ENCODE data around the gene GOLGA1. TPM values are rescaled to one million over a fixed set of nuclear protein-coding genes. Genes with fewer than 3 reads are reported as not detected.
"Not testable (repeated sequence)": the region's sequence is repeated elsewhere in the genome, so short reads cannot be mapped to it uniquely, and the experiment has no call there.

The GOLGA1 gene, protein sequence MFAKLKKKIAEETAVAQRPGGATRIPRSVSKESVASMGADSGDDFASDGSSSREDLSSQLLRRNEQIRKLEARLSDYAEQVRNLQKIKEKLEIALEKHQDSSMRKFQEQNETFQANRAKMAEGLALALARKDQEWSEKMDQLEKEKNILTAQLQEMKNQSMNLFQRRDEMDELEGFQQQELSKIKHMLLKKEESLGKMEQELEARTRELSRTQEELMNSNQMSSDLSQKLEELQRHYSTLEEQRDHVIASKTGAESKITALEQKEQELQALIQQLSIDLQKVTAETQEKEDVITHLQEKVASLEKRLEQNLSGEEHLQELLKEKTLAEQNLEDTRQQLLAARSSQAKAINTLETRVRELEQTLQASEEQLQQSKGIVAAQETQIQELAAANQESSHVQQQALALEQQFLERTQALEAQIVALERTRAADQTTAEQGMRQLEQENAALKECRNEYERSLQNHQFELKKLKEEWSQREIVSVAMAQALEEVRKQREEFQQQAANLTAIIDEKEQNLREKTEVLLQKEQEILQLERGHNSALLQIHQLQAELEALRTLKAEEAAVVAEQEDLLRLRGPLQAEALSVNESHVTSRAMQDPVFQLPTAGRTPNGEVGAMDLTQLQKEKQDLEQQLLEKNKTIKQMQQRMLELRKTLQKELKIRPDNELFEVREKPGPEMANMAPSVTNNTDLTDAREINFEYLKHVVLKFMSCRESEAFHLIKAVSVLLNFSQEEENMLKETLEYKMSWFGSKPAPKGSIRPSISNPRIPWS
- 9.4 and 10.4 TPM in 2 replicates for total RNA-seq (2012; rRNA removed)

DNA sequence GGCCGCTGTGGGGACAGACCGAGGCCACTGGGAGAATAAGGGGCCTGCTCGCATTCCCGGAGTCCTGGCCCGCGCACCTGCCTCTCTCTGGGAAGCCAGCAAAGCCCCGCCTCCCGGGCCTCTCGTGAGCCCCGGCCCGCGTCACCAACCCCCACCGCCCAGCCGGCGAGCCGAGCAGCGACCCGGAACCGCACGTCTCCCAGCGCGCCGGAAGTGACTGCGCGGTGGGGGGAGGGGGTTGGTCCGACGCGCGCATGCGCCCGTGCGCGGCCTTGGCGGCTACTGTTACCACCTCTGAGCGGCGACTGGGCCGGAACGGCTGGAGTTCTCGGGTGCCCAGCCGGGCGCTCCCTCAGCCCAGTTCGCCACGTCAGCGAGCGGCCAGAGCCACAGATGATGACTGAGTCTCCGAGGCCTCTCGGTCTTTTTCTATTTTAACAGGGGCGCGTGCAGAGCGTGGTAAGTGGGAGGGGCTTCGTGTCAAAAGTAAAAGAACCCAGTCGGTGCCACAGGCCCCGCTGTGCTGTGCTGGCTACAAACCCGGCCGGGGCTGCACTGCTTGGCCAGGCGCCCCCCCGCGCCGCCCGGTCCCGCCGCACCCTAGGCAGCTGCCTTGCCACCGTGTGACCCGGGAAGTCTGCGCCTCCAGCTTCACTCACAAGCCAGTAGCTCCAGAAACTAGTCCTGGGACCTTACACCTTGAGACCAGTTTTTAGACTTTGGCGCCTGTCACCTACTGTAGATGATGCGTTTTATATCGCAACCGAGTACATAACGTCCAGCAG, at the start of gene GOLGA1:
Gene GOLGA1 (minus strand): TSS at position 190 of the 785 bp plus-strand sequence. CDS start 2,372 bp downstream, outside the sequence.
- Histone ChIP-seq H3K36me3 (ENCODE audit: insufficient read depth, low read length) (peaks cover 6% of the 10 kb centered on the region), H3K4me3 (ENCODE audit: low read length) (peak within 1 kb of the TSS; percentile 94), H3K9me3 (replicated peaks; ENCODE audit: low read length) (no peaks in the 10 kb centered on the region)

DNA sequence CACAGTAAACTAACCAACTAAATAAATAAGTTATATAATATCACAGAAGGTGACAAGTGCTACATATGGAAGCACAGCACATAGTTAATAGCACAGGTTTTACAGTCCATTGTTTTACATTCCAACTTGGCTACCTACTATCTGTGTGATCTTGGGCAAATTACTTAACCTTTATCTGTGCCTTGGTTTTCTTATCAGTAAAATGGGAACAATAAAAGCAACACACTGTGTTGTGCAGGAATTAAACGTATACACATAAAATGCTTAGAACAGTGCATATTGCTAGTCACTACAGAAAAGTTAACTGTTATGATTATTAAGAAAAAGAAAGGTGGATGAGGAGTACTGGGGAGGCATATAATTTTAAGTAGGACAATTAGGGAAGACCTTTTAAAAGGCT, 42.8 kb upstream of the GOLGA1 start:
- Histone ChIP-seq H3K4me3 (ENCODE audit: low read length) (no peak overlapping the region), H3K9ac (ENCODE audit: low read depth, low read length) (no peak overlapping the region), H3K36me3 (ENCODE audit: insufficient read depth, low read length) (no peaks in the 10 kb centered on the region), H3K4me2 (ENCODE audit: low read length) (no peak overlapping the region), H3K27me3 (ENCODE audit: control insufficient read depth, insufficient read depth, low read length) (no peaks in the 10 kb centered on the region), H3K4me1 (ENCODE audit: control insufficient read depth, insufficient read depth, low read length) (no peaks in the 10 kb centered on the region), H3K9me3 (replicated peaks; ENCODE audit: low read length) (no peaks in the 10 kb centered on the region)

More for the DNA sequence above, at the start of gene GOLGA1:
- Histone ChIP-seq H3K27me3 (ENCODE audit: control insufficient read depth, insufficient read depth, low read length) (no peaks in the 10 kb centered on the region), H3K9ac (ENCODE audit: low read depth, low read length) (peak within 1 kb of the TSS; percentile 96), H3K4me2 (ENCODE audit: low read length) (peak within 1 kb of the TSS; percentile 100), H3K4me1 (ENCODE audit: control insufficient read depth, insufficient read depth, low read length) (peaks cover 17% of the 10 kb centered on the region)

DNA sequence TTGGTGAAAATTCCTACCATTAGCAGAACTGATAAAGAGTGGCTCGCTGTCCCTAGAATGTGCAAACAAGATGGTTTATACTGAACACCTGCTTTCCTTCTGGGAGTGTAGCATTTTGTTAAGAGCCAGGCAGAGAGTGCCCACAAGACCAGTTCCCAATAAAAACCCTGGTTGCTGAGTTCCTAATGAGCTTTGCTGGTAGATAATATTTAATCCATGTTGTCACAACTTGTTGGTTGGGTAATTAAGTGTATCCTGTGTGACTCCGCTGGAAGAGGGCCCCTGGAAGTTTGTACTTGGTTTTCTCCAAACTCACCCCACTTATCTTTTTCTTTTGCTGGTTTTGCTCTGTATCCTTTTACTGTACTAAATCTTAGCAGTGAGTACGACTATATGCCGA, 39.5 kb upstream of the GOLGA1 start:
- H3K4me2 ChIP-seq (ENCODE audit: low read length): no peak overlapping the region
- no peaks in the 10 kb centered on the region for H3K27me3 ChIP-seq (ENCODE audit: control insufficient read depth, insufficient read depth, low read length)
- no peak overlapping the region for H3K9ac ChIP-seq (ENCODE audit: low read depth, low read length)
- no peaks in the 10 kb centered on the region for H3K4me1 ChIP-seq (ENCODE audit: control insufficient read depth, insufficient read depth, low read length)
- no peaks in the 10 kb centered on the region for H3K9me3 ChIP-seq (replicated peaks; ENCODE audit: low read length)
- no peaks in the 10 kb centered on the region for H3K36me3 ChIP-seq (ENCODE audit: insufficient read depth, low read length)
- H3K4me3 ChIP-seq (ENCODE audit: low read length): no peak overlapping the region

DNA sequence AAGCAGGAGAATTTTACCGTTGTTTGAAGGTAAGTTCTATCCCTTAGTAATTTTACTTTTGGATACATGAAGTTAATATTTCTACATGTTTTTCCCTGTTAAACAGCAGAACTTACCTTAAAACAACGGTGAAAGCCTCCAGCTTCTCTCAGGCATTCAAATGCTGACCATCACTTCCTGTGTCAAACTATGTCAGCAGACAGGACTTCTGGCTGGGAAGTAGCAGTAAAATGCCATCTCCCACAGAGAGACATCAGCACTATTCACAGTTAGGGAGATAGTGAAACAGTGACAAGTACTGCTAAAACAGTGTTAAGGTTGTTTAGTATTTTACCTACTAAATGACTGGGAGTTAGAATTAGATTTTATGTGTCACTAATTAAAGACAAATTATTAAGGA, 34.2 kb upstream of the GOLGA1 start:
- Histone ChIP-seq H3K36me3 (ENCODE audit: insufficient read depth, low read length) (no peaks in the 10 kb centered on the region), H3K4me3 (ENCODE audit: low read length) (no peak overlapping the region), H3K4me2 (ENCODE audit: low read length) (no peak overlapping the region), H3K9me3 (replicated peaks; ENCODE audit: low read length) (no peaks in the 10 kb centered on the region), H3K4me1 (ENCODE audit: control insufficient read depth, insufficient read depth, low read length) (no peaks in the 10 kb centered on the region), H3K27me3 (ENCODE audit: control insufficient read depth, insufficient read depth, low read length) (no peaks in the 10 kb centered on the region), H3K9ac (ENCODE audit: low read depth, low read length) (no peak overlapping the region)

DNA sequence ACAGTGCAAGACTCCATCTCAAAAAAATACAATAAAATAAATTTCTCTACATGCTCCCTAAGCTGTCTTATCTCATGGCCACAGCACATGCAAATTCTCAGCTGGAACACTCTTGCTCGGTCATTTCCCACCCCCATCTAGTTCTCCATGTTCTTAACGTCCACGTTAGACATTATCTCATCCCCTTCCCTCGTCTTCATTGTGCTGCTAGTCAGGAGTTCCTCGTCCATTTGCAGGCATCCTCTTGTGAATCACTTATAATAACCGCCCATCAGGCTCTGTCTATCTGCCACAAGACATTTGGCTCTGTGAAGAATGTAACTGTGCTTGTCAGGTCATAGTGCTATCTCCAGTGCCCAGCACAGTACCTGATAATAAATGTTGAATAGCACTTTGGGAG, 32.9 kb upstream of the GOLGA1 start:
- Histone ChIP-seq H3K9ac (ENCODE audit: low read depth, low read length) (no peak overlapping the region), H3K27me3 (ENCODE audit: control insufficient read depth, insufficient read depth, low read length) (no peaks in the 10 kb centered on the region), H3K36me3 (ENCODE audit: insufficient read depth, low read length) (no peaks in the 10 kb centered on the region), H3K4me2 (ENCODE audit: low read length) (no peak overlapping the region), H3K4me1 (ENCODE audit: control insufficient read depth, insufficient read depth, low read length) (no peaks in the 10 kb centered on the region), H3K9me3 (replicated peaks; ENCODE audit: low read length) (no peaks in the 10 kb centered on the region), H3K4me3 (ENCODE audit: low read length) (no peak overlapping the region)

DNA sequence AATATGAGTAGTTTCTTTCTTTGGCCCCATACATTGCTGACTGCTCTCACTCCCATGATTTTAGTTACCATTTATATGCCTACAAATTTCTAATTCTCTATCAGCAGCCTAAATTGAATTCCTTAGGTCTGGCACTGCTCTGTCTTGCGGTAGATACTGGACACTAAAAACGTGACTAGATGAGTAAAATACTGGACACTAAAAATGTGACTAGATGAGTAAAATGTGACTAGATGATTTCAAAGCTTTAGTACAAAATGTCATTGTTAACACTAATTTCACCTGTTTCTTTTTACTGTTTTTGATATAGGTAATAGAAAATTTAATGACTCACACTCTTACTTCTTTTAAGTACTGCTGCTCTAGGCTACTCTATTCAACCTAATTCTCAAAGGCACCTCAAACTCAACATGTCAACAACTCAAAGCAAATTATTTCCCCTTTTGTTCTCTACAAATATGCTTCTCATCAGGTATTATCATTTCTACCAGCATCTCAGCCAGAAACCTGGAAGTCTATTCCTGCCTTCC, 31.4 kb upstream of the GOLGA1 start:
- no peak overlapping the region for H3K9ac ChIP-seq (ENCODE audit: low read depth, low read length)
- H3K4me2 ChIP-seq (ENCODE audit: low read length): no peak overlapping the region
- no peaks in the 10 kb centered on the region for H3K27me3 ChIP-seq (ENCODE audit: control insufficient read depth, insufficient read depth, low read length)
- H3K4me1 ChIP-seq (ENCODE audit: control insufficient read depth, insufficient read depth, low read length): no peaks in the 10 kb centered on the region
- H3K4me3 ChIP-seq (ENCODE audit: low read length): no peak overlapping the region
- H3K9me3 ChIP-seq (replicated peaks; ENCODE audit: low read length): no peaks in the 10 kb centered on the region
- no peaks in the 10 kb centered on the region for H3K36me3 ChIP-seq (ENCODE audit: insufficient read depth, low read length)

DNA sequence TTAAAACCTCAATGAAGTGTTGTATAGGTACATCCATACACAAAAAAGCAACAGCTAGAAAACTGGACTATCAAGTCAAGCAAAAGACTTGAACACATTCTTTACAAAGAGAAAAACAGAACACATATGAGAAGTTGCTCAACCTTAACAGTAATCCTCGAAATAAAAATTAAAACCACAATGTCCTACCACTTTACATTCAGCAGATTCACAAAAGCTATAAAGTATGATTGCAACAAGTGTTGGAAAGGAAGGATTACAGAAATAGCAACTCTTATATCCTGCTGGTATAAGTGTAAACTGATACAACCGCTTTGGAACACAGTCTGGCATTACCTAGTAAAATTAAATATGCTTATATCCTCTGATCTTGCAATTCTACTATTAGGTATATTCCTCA, 28.5 kb upstream of the GOLGA1 start:
- H3K9ac ChIP-seq (ENCODE audit: low read depth, low read length): no peak overlapping the region
- no peaks in the 10 kb centered on the region for H3K9me3 ChIP-seq (replicated peaks; ENCODE audit: low read length)
- H3K27me3 ChIP-seq (ENCODE audit: control insufficient read depth, insufficient read depth, low read length): no peaks in the 10 kb centered on the region
- no peak overlapping the region for H3K4me2 ChIP-seq (ENCODE audit: low read length)
- no peak overlapping the region for H3K4me3 ChIP-seq (ENCODE audit: low read length)
- no peaks in the 10 kb centered on the region for H3K36me3 ChIP-seq (ENCODE audit: insufficient read depth, low read length)
- no peaks in the 10 kb centered on the region for H3K4me1 ChIP-seq (ENCODE audit: control insufficient read depth, insufficient read depth, low read length)

DNA sequence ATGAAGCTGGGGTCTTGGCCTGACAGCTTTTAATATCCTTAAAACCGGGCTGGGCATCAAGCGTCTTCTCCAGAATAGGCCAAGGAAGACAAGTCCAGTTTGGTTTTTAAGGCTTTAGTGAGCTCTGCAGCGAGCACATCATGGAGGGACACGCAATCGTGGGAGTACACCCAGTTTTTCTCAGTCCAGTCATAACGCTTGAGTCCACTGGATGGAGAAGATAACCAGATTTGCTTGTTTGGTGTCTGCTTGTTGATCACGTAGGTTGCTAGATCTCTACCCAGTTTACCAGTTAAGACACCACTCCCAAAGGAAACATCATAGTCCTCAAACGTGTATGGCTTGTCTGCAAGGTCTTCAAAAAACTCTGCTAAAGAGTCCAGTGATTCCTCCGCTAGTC, 27.4 kb upstream of the GOLGA1 start:
- Histone ChIP-seq H3K9me3 (replicated peaks; ENCODE audit: low read length) (no peaks in the 10 kb centered on the region), H3K4me3 (ENCODE audit: low read length) (no peak overlapping the region), H3K27me3 (ENCODE audit: control insufficient read depth, insufficient read depth, low read length) (no peaks in the 10 kb centered on the region), H3K9ac (ENCODE audit: low read depth, low read length) (no peak overlapping the region), H3K36me3 (ENCODE audit: insufficient read depth, low read length) (no peaks in the 10 kb centered on the region), H3K4me2 (ENCODE audit: low read length) (no peak overlapping the region), H3K4me1 (ENCODE audit: control insufficient read depth, insufficient read depth, low read length) (no peaks in the 10 kb centered on the region)

DNA sequence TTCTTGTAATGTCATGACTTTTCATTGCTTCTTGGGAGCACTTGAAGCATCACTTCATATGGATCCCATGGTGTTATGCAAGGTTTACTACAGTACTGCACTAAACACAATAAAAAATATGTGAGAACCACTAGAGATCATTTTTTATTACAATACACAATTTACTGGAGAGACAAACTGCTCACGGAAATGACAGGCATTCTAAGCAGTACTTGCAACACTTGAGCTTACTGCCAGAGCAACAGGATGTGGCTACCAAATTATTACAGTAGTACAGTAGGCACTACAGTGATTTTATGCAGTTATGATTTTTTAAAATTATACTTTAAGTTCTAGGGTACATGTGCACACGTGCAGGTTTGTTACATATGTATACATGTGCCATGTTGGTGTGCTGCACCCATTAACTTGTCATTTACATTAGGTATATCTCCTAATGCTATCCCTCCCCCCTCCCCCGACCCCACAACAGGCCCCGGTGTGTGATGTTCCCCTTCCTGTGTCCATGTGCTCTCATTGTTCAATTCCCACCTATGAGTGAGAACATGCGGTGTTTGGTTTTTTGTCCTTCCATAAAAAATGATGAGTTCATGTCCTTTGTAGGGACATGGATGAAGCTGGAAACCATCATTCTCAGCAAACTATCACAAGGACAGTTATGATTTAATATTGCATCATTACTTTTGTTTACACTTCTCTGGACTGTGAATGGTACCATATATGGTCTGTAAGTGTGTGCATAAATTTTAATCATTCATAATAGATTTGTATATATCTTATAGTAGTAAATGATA, 25.1 kb upstream of the GOLGA1 start:
- H3K36me3 ChIP-seq (ENCODE audit: insufficient read depth, low read length); H3K9me3 ChIP-seq (replicated peaks; ENCODE audit: low read length); H3K27me3 ChIP-seq (ENCODE audit: control insufficient read depth, insufficient read depth, low read length); H3K4me3 ChIP-seq (ENCODE audit: low read length); H3K4me2 ChIP-seq (ENCODE audit: low read length); H3K9ac ChIP-seq (ENCODE audit: low read depth, low read length); H3K4me1 ChIP-seq (ENCODE audit: control insufficient read depth, insufficient read depth, low read length): not testable (repeated sequence)

DNA sequence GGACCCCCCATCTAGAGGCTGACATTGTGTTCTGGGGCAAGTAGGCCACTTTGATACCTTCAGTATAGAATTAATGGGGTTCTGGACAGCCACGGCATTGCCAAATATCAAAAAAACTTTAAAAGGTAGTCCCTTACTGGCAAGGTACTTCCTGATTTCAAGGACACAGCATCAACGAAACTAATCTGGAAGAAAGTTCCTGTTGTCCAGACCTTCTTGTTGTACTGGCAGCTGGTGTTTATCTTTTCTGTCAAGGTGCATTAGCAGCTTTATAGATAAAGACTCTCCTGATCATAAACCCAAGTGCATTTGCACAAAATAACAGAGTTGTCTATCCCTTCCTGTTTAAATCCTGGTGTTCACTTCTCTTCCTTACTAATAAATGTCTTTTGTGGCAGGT, 23.7 kb upstream of the GOLGA1 start:
- H3K27me3 ChIP-seq (ENCODE audit: control insufficient read depth, insufficient read depth, low read length): no peaks in the 10 kb centered on the region
- no peak overlapping the region for H3K4me2 ChIP-seq (ENCODE audit: low read length)
- H3K4me3 ChIP-seq (ENCODE audit: low read length): no peak overlapping the region
- H3K9me3 ChIP-seq (replicated peaks; ENCODE audit: low read length): no peaks in the 10 kb centered on the region
- no peak overlapping the region for H3K9ac ChIP-seq (ENCODE audit: low read depth, low read length)
- no peaks in the 10 kb centered on the region for H3K4me1 ChIP-seq (ENCODE audit: control insufficient read depth, insufficient read depth, low read length)
- H3K36me3 ChIP-seq (ENCODE audit: insufficient read depth, low read length): no peaks in the 10 kb centered on the region
